HG03060 (cell line): ENCODE data around the gene CASTOR2.
"Not testable (repeated sequence)": the region's sequence is repeated elsewhere in the genome, so short reads cannot be mapped to it uniquely, and the experiment has no call there.

Experiments used
- ATAC-seq: cut with Tn5 transposase; IDR thresholded peaks from one replicate; pipeline ENCODE4 v1.9.1; 2021; ENCODE audit warnings: low read depth, moderate number of reproducible peaks; ENCODE audit not compliant: unreplicated experiment

CASTOR2 gene

GRCh38 chr7:74993121-74993520 is 28.6 kb downstream of the CASTOR2 start:
- ATAC-seq, result no peak

- not testable (repeated sequence) for ATAC-seq
Observed at GRCh38 chr7:74994869-74995543, 30.5 kb downstream of the CASTOR2 start.

- ATAC-seq, result not testable (repeated sequence)
Observed at GRCh38 chr7:74996361-74996760, 31.9 kb downstream of the CASTOR2 start.

GRCh38 chr7:74997811-74998210 is 33.3 kb downstream of the CASTOR2 start:
- not testable (repeated sequence) for ATAC-seq

- ATAC-seq, result not testable (repeated sequence)
Observed at GRCh38 chr7:75001356-75001755, 36.9 kb downstream of the CASTOR2 start.

- no peak for ATAC-seq
Observed at GRCh38 chr7:75010036-75010435, 45.5 kb downstream of the CASTOR2 start.

GRCh38 chr7:75017832-75018231 is 53.3 kb downstream of the CASTOR2 start:
- no peak for ATAC-seq

GRCh38 chr7:75018570-75019364 is 54.3 kb downstream of the CASTOR2 start:
- no peak for ATAC-seq

- ATAC-seq, result no peak
Observed at GRCh38 chr7:75019800-75020199, 55.3 kb downstream of the CASTOR2 start.

- no peak for ATAC-seq
Observed at GRCh38 chr7:75024922-75025321, 60.4 kb downstream of the CASTOR2 start.

GRCh38 chr7:75028299-75028698 is 63.8 kb downstream of the CASTOR2 start:
- no peak for ATAC-seq

GRCh38 chr7:75033064-75033463 is 68.6 kb downstream of the CASTOR2 start:
- no peak for ATAC-seq

- ATAC-seq, result no peak
Observed at GRCh38 chr7:75033826-75034225, 69.3 kb downstream of the CASTOR2 start.

GRCh38 chr7:75038508-75038907 is 74.0 kb downstream of the CASTOR2 start:
- ATAC-seq, result no peak

GRCh38 chr7:75039166-75039565 is 74.7 kb downstream of the CASTOR2 start:
- ATAC-seq, result no peak

GRCh38 chr7:75039709-75040108 is 75.2 kb downstream of the CASTOR2 start:
- no peak for ATAC-seq

GRCh38 chr7:75040512-75040911 is 76.0 kb downstream of the CASTOR2 start:
- ATAC-seq, result no peak

GRCh38 chr7:75042286-75042685 is 77.8 kb downstream of the CASTOR2 start:
- ATAC-seq, result no peak

GRCh38 chr7:75042831-75043703 is 78.6 kb downstream of the CASTOR2 start:
- ATAC-seq, result no peak

- no peak for ATAC-seq
Observed at GRCh38 chr7:75045881-75046280, 81.4 kb downstream of the CASTOR2 start.
